Right renal pelvis (tissue), 4 donors: ENCODE measurements around the gene MLXIPL. TPM values are rescaled to one million over a fixed set of nuclear protein-coding genes. Genes with fewer than 3 reads are reported as not detected.
"Not testable (repeated sequence)": the region's sequence is repeated elsewhere in the genome, so short reads cannot be mapped to it uniquely, and the experiment has no call there.

ENCODE experiments used
- DNase-seq, 4 donors: peaks; one replicate each; pipeline ENCODE4 v3.0.0-alpha.2; 2013; ENCODE audit warnings: low read depth in 4 of 4, low spot score in 3 of 4, missing footprints in 1 of 4
- polyA plus RNA-seq, 4 donors: library from polyadenylated mRNA; unstranded; fragments of 120-200 nt; gene quantifications; one replicate each; pipeline ENCODE4 v1.2.1, GENCODE V29; 2013; ENCODE audit not compliant: insufficient read length in 4 of 4

MLXIPL gene
- polyA plus RNA-seq, 4 donors, result 2.6 to 5.1 (median 4.3) TPM

- peak; percentile 77 to 81 (median 78) for DNase-seq
Measured at GRCh38 chr7:73557108-73557396, 67.3 kb downstream of the MLXIPL start.

- DNase-seq, result no peak
Measured at GRCh38 chr7:73556208-73557107, 67.9 kb downstream of the MLXIPL start.

GRCh38 chr7:73555411-73555982 lies 68.8 kb downstream of the MLXIPL start:
- no peak for DNase-seq

GRCh38 chr7:73550093-73550492 lies 74.2 kb downstream of the MLXIPL start:
- DNase-seq, result not testable (repeated sequence)

- no peak for DNase-seq
Measured at GRCh38 chr7:73549176-73549575, 75.1 kb downstream of the MLXIPL start.

GRCh38 chr7:73547841-73548240 lies 76.5 kb downstream of the MLXIPL start:
- DNase-seq, result no peak

GRCh38 chr7:73544678-73545077 lies 79.6 kb downstream of the MLXIPL start:
- no peak for DNase-seq

Other genes with a start within 250 kb of the MLXIPL start
- under 1 TPM; 0.29 to 0.64 (median 0.47) TPM for gene FZD9, start 190.7 kb downstream of the MLXIPL start, polyA plus RNA-seq
- 10 to 100 TPM; 69.0 to 78.0 (median 73.6) TPM for gene BAZ1B, start 102.2 kb downstream of the MLXIPL start, polyA plus RNA-seq
- gene BCL7B, start 66.8 kb downstream of the MLXIPL start, polyA plus RNA-seq, result 10 to 100 TPM; 37.3 to 43.0 (median 39.5) TPM
- gene TBL2, start 45.9 kb downstream of the MLXIPL start, polyA plus RNA-seq, result 10 to 100 TPM; 38.9 to 46.2 (median 41.1) TPM
- gene VPS37D, start 43.3 kb upstream of the MLXIPL start, polyA plus RNA-seq, result 10 to 100 TPM; 12.1 to 19.4 (median 14.7) TPM
- 10 to 100 TPM; 11.5 to 12.8 (median 11.7) TPM for gene DNAJC30, start 58.9 kb upstream of the MLXIPL start, polyA plus RNA-seq
- 100 to 1,000 TPM in 1 of 4 donors, 10 to 100 TPM in 3; 79.9 to 104 (median 88.3) TPM for gene BUD23, start 59.1 kb upstream of the MLXIPL start, polyA plus RNA-seq
- 10 to 100 TPM in 1 of 4 donors, 1 to 10 TPM in 3; 7.3 to 11.2 (median 8.8) TPM for gene STX1A, start 95.1 kb upstream of the MLXIPL start, polyA plus RNA-seq
- gene ABHD11, start 114.3 kb upstream of the MLXIPL start, polyA plus RNA-seq, result 10 to 100 TPM; 27.7 to 31.2 (median 29.6) TPM
- 10 to 100 TPM; 32.9 to 69.5 (median 42.5) TPM for gene CLDN3, start 145.7 kb upstream of the MLXIPL start, polyA plus RNA-seq
- gene CLDN4, start 206.5 kb upstream of the MLXIPL start, polyA plus RNA-seq, result 10 to 100 TPM; 76.7 to 94.6 (median 83.2) TPM
- 10 to 100 TPM in 1 of 4 donors, 1 to 10 TPM in 3; 6.2 to 10.8 (median 7.9) TPM for gene METTL27, start 218.0 kb upstream of the MLXIPL start, polyA plus RNA-seq
- gene TMEM270, start 236.6 kb upstream of the MLXIPL start, polyA plus RNA-seq, result under 1 TPM in 1 of 4 donors, not detected in 3; 0.08 TPM